Measurements from ENCODE around the gene LARGE1.

Gene LARGE1

GRCh38 chr22:33659448-33659847 lies 260.8 kb downstream of the LARGE1 start:
- Histone ChIP-seq H3K9me3 (ENCODE audit: insufficient read depth, low read depth, low read length) (peaks cover 8% of the 10 kb centered on the region; the same call in 1 of the 2 replicates), H3K79me2 (ENCODE audit: insufficient read depth, low read length) (no peaks in the 10 kb centered on the region), H2AFZ (ENCODE audit: low read length) (no peak overlapping the region), H3K4me1 (ENCODE audit: insufficient read depth, low read length, poor library complexity, severe bottlenecking) (no peaks in the 10 kb centered on the region), H3K36me3 (ENCODE audit: insufficient read depth, low read length) (no peaks in the 10 kb centered on the region), H3K27me3 (ENCODE audit: insufficient read depth, low read length, poor library complexity, severe bottlenecking) (no peaks in the 10 kb centered on the region), H4K20me1 (ENCODE audit: insufficient read depth, low read length, poor library complexity, severe bottlenecking) (no peaks in the 10 kb centered on the region), H3K9me2 (replicated peaks; ENCODE audit: low read depth, low read length) (no peaks in the 10 kb centered on the region), H3K4me3 (ENCODE audit: low read length, poor library complexity, severe bottlenecking) (no peak overlapping the region), H3K9ac (ENCODE audit: low read depth, low read length, poor library complexity, severe bottlenecking) (no peak overlapping the region), H3K4me2 (ENCODE audit: low read depth, low read length, poor library complexity, severe bottlenecking) (no peak overlapping the region), H3F3A (ENCODE audit: low read depth) (no peaks in the 10 kb centered on the region)
- TF ChIP-seq EZH2phosphoT487 (IDR thresholded peaks at IDR 0.05; ENCODE audit: borderline replicate concordance) (no peak), CTCF (conservative IDR thresholded peaks at IDR 0.05; ENCODE audit: low read length) (no peak)

- Histone ChIP-seq H3K4me1 (ENCODE audit: insufficient read depth, low read length, poor library complexity, severe bottlenecking) (no peaks in the 10 kb centered on the region), H3K4me2 (ENCODE audit: low read depth, low read length, poor library complexity, severe bottlenecking) (no peak overlapping the region), H3K9me3 (ENCODE audit: insufficient read depth, low read depth, low read length) (peaks cover 8% of the 10 kb centered on the region; the same call in 1 of the 2 replicates), H3K4me3 (ENCODE audit: low read length, poor library complexity, severe bottlenecking) (no peak overlapping the region), H3K9ac (ENCODE audit: low read depth, low read length, poor library complexity, severe bottlenecking) (no peak overlapping the region), H3K79me2 (ENCODE audit: insufficient read depth, low read length) (no peaks in the 10 kb centered on the region), H3K27me3 (ENCODE audit: insufficient read depth, low read length, poor library complexity, severe bottlenecking) (no peaks in the 10 kb centered on the region), H2AFZ (ENCODE audit: low read length) (no peak overlapping the region), H4K20me1 (ENCODE audit: insufficient read depth, low read length, poor library complexity, severe bottlenecking) (no peaks in the 10 kb centered on the region), H3K36me3 (ENCODE audit: insufficient read depth, low read length) (no peaks in the 10 kb centered on the region), H3F3A (ENCODE audit: low read depth) (no peaks in the 10 kb centered on the region), H3K9me2 (replicated peaks; ENCODE audit: low read depth, low read length) (no peaks in the 10 kb centered on the region)
- TF ChIP-seq CTCF (conservative IDR thresholded peaks at IDR 0.05; ENCODE audit: low read length) (no peak), EZH2phosphoT487 (IDR thresholded peaks at IDR 0.05; ENCODE audit: borderline replicate concordance) (no peak)
Observed at GRCh38 chr22:33658775-33659174, 261.5 kb downstream of the LARGE1 start.

GRCh38 chr22:33657670-33658069 lies 262.6 kb downstream of the LARGE1 start:
- no peaks in the 10 kb centered on the region for H3K27me3 ChIP-seq (ENCODE audit: insufficient read depth, low read length, poor library complexity, severe bottlenecking)
- no peak overlapping the region for H3K4me2 ChIP-seq (ENCODE audit: low read depth, low read length, poor library complexity, severe bottlenecking)
- H2AFZ ChIP-seq (ENCODE audit: low read length), result no peak overlapping the region
- H3K36me3 ChIP-seq (ENCODE audit: insufficient read depth, low read length), result no peaks in the 10 kb centered on the region
- H4K20me1 ChIP-seq (ENCODE audit: insufficient read depth, low read length, poor library complexity, severe bottlenecking), result no peaks in the 10 kb centered on the region
- H3K9ac ChIP-seq (ENCODE audit: low read depth, low read length, poor library complexity, severe bottlenecking), result no peak overlapping the region
- H3K4me1 ChIP-seq (ENCODE audit: insufficient read depth, low read length, poor library complexity, severe bottlenecking), result no peaks in the 10 kb centered on the region
- H3K9me2 ChIP-seq (replicated peaks; ENCODE audit: low read depth, low read length), result no peaks in the 10 kb centered on the region
- no peak for TF ChIP-seq CTCF (conservative IDR thresholded peaks at IDR 0.05; ENCODE audit: low read length)
- no peak for TF ChIP-seq EZH2phosphoT487 (IDR thresholded peaks at IDR 0.05; ENCODE audit: borderline replicate concordance)
- H3K9me3 ChIP-seq (ENCODE audit: insufficient read depth, low read depth, low read length), result peaks cover 8% of the 10 kb centered on the region; the same call in 1 of the 2 replicates
- H3F3A ChIP-seq (ENCODE audit: low read depth), result no peaks in the 10 kb centered on the region
- no peak overlapping the region for H3K4me3 ChIP-seq (ENCODE audit: low read length, poor library complexity, severe bottlenecking)
- no peaks in the 10 kb centered on the region for H3K79me2 ChIP-seq (ENCODE audit: insufficient read depth, low read length)
